H1 (cell line): ENCODE results near the gene PHYHD1. TPM values are rescaled to one million over a fixed set of nuclear protein-coding genes. Genes with fewer than 3 reads are reported as not detected.

Source experiments
- CBX5 ChIP-seq: fragments of 300-800, 300-1000 bp; sonication (generic); IDR thresholded peaks from 2 replicates; pipeline ENCODE4 v1.7.1; 2016; ENCODE audit warnings: antibody characterized with exemption, low read length, low read depth
- SP1 ChIP-seq: IDR thresholded peaks from 2 replicates; pipeline ENCODE4 v1.6.1; 2011; ENCODE audit warnings: low read depth, low read length
- TEAD4 ChIP-seq: IDR thresholded peaks from 2 replicates; pipeline ENCODE4 v1.6.1; 2012; ENCODE audit warnings: low read depth, low read length, inconsistent platforms, mixed read lengths
- polyA plus RNA-seq, 7 experiments: library from polyadenylated mRNA; depleted of rRNA in 3 of 7; stranded (reverse) in 5 of 7; unstranded in 2 of 7; fragments of >200 nt in 5 of 7; fragments of 200-250 nt in 2 of 7; gene quantifications; 1 replicate in 5 of 7; 2 replicates in 1 of 7; 4 replicates in 1 of 7; pipeline versions ENCODE4 v1.2.1 to v1.2.3, GENCODE V29; 2011 to 2013; ENCODE audit warnings: missing spikeins in 2 of 7, mixed read lengths in 2 of 7
- total RNA-seq: library from RNA; stranded (reverse); fragmentation: NEBNext Ultra II Directional; extraction: Animal tissue kit (Norgen Biotek cat#: 25700); gene quantifications from 2 replicates; pipeline ENCODE4 v1.2.1, GENCODE V29; 2021

Gene PHYHD1
- total and polyA plus RNA-seq, 2 of the 8 experiments (the other 6 are each of a cell fraction or from before 2014, with no cell fraction given): 14.1 to 25.6 TPM

- TF ChIP-seq CBX5 (no peak), SP1 (0 out of 2 replicates have a peak, but pooled peaks have one; percentile 50), TEAD4 (peak; percentile 56; the same call in 1 of the 2 replicates)
These were observed 32.9 kb upstream of the PHYHD1 start (continued) for GRCh38 chr9:128887914-128888350.
